Keratinocyte (primary cell): ENCODE results near the gene CTTNBP2.

Experiments used
- EZH2 ChIP-seq: IDR thresholded peaks from one replicate; pipeline ENCODE4 v1.6.1; 2012; ENCODE audit warnings: inconsistent platforms, mild to moderate bottlenecking, low read length, moderate library complexity
- TF ChIP-seq, protein P1 (sequence below), 3 experiments: IDR thresholded peaks in 1 of 3; conservative IDR thresholded peaks in 1 of 3; optimal IDR thresholded peaks in 1 of 3; 2 replicates in 2 of 3; 3 replicates in 1 of 3; pipeline versions ENCODE3 to v1.5.1; 2011; ENCODE audit warnings: low read length in 3 of 3, mild to moderate bottlenecking in 3 of 3, moderate library complexity in 2 of 3, control low read depth in 1 of 3, inconsistent platforms in 1 of 3; ENCODE audit not compliant: insufficient read depth in 2 of 3; ENCODE audit errors: extremely low read depth in 1 of 3

DNA sequence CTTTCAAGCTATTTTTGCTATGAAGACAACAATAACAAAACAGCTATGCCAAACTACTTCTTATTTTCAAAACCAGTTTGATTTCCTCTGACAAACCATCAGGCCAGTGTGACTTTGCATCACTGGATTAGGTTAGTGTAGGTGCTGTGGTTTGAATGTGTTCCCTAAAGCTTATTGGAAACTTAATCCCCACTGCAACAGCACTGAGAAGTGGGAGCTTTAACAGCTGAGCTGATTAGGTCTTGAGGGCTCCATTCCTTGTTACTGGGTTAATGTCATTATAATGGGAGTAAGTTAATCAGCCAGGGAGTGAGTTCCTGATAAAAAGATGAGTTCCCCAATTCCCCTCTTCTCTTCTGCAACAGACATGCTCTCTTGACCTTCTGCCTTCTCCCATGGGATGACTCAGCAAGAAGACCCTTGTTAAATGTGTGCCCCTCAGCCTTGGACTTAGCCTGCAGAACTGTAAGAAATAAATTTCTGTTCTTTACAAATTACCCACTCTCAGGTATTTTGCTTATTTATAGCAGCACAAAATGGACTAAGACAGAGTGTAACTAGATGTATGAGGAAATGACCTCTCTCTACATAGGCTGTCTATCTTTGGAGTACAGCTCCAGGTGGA, 186.8 kb downstream of the CTTNBP2 start:
- TF ChIP-seq, protein P1, sequence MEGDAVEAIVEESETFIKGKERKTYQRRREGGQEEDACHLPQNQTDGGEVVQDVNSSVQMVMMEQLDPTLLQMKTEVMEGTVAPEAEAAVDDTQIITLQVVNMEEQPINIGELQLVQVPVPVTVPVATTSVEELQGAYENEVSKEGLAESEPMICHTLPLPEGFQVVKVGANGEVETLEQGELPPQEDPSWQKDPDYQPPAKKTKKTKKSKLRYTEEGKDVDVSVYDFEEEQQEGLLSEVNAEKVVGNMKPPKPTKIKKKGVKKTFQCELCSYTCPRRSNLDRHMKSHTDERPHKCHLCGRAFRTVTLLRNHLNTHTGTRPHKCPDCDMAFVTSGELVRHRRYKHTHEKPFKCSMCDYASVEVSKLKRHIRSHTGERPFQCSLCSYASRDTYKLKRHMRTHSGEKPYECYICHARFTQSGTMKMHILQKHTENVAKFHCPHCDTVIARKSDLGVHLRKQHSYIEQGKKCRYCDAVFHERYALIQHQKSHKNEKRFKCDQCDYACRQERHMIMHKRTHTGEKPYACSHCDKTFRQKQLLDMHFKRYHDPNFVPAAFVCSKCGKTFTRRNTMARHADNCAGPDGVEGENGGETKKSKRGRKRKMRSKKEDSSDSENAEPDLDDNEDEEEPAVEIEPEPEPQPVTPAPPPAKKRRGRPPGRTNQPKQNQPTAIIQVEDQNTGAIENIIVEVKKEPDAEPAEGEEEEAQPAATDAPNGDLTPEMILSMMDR (optimal IDR thresholded peaks at IDR 0.05 in 1 of 3, IDR thresholded peaks at IDR 0.05 in 1 of 3, conservative IDR thresholded peaks at IDR 0.05 in 1 of 3; ENCODE audit: extremely low read depth in 1 of 3, insufficient read depth in 2 of 3, low read length in 3 of 3): no peak
- TF ChIP-seq EZH2: no peak
